ENCODE data around the gene IL1F10.

DNA sequence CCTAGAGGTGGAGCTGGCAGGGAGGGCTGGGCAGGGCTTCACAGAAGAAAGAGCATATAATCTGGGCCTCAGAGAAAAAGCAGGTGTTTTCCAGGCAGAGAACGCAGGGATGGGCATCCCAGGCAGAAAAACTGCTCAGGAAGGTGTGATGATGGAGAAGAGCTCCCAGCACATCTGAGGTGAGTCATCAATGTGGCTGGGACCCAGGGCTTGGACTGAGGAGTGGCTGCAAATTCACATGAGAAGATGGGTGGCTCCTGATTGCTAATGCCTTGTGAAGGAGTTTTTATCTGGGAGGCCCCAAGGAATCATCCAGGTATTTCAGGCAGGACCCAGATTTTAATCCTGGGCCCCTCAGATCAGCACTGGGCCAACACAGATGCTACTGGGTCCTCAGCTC, 10.2 kb downstream of the IL1F10 start:
- TF ChIP-seq CTCF (IDR thresholded peaks at IDR 0.05) (no peak), EZH2 (IDR thresholded peaks at IDR 0.05) (no peak), EZH2phosphoT487 (IDR thresholded peaks at IDR 0.05) (no peak)
